Stimulated activated CD8-positive, alpha-beta memory T cell treated with anti-CD3 and anti-CD28 coated beads, Interleukin-4, amount 100 ng/mL, for 4 hours (primary cell): ENCODE results near the gene PTGES2.
A peak's percentile ranks its signal among the peaks of the same experiment; 100 is the strongest.

Experiments
- DNase-seq, 2 donors: peaks; one replicate each; pipeline ENCODE4 v3.0.0-alpha.2; 2020; ENCODE audit warnings: low read depth in 2 of 2, low spot score in 1 of 2

The PTGES2 gene

DNA sequence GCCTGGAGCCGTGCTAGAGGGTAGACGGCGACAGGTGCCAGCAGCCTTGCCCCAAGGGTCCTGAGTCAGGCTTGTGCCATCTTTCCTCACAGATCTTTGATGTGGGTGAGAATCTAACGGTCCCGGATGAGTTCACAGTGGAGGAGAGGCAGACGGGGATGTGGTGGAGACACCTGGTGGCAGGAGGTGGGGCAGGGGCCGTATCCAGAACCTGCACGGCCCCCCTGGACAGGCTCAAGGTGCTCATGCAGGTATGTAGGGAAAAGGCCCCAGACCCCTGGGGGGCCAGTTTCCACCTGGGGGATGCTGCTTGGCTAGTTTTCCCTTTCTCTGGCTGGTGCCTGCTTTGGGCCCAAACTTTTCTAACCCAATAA is 24.0 kb downstream of the PTGES2 start:
- no peak for DNase-seq

- DNase-seq: no peak
Observed at GRCh38 chr9:128102861-128103588, 24.5 kb downstream of the PTGES2 start.

- no peak for DNase-seq
Observed at GRCh38 chr9:128102196-128102595, 25.3 kb downstream of the PTGES2 start.

GRCh38 chr9:128101690-128102089 is 25.8 kb downstream of the PTGES2 start:
- DNase-seq: no peak

DNA sequence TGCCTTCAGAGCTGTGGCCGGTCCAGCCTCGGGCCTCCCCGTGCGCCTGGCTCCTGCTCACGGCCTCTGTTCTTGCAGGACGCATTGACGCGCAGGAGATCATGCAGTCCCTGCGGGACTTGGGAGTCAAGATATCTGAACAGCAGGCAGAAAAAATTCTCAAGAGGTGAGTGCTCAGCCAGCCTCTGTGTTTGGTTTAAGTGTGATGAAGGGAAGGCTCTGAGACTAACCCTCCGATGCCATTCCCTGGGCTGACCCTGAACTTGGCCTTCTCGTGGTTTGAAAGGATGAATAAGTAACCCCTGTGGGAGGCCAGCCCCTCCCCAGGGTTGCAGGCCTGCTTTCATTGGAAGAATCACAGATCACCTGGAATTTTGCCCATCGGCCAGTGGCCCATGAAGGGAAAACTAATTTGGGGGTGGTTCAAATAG is 26.3 kb downstream of the PTGES2 start:
- no peak for DNase-seq

- no peak for DNase-seq
Observed at GRCh38 chr9:128100581-128100980, 26.9 kb downstream of the PTGES2 start.

GRCh38 chr9:128099932-128100491 is 27.5 kb downstream of the PTGES2 start:
- no peak for DNase-seq

- DNase-seq: no peak
Observed at GRCh38 chr9:128099231-128099931, 28.1 kb downstream of the PTGES2 start.

- peak; percentile 40 to 56 for DNase-seq
Observed at GRCh38 chr9:128098297-128099230, 29.0 kb downstream of the PTGES2 start.

GRCh38 chr9:128097543-128098296 is 29.8 kb downstream of the PTGES2 start:
- DNase-seq: no peak

DNA sequence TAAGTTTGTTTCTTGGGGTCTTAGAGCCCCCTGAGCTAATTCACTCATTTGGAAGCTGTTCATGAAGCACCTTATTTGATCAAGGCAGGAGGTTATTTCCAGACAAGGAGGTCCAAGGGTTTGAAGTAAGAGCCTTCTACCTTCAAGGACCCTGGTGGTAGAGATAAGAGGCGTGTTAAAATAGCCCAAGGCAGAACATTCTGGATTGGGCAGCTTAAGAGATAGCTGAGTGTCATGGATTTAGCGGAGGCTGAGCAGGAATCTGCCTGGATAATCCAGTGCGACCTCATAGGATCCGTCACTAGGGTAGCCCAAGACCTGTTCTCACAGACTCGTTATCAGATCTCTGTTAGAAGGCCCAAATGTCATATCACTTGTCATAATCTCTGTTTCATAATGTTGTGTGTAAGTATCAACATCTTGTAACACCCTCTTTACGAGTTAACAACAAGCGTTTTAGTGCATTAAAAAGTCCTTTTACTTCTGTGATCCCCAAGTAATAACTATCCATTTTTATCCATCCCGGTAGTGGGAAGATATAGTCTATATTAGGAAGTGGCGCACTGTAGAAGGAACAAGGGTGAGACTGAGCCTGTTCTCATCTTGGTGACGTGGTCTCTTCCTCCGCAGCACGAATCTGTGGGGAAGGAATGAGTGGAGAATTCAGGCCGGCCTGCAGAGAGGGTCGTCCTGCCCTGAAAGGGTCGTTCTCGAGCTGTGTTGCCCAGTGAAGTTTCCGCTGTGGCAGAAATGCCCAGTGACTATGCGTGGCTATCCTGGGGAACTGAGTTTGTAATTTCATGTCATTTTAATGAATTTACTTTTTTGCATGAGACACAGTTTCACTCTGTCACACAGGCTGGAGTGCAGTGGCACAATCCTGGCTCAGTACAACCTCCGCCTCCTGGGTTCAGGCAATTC is 30.7 kb downstream of the PTGES2 start:
- DNase-seq: no peak

DNA sequence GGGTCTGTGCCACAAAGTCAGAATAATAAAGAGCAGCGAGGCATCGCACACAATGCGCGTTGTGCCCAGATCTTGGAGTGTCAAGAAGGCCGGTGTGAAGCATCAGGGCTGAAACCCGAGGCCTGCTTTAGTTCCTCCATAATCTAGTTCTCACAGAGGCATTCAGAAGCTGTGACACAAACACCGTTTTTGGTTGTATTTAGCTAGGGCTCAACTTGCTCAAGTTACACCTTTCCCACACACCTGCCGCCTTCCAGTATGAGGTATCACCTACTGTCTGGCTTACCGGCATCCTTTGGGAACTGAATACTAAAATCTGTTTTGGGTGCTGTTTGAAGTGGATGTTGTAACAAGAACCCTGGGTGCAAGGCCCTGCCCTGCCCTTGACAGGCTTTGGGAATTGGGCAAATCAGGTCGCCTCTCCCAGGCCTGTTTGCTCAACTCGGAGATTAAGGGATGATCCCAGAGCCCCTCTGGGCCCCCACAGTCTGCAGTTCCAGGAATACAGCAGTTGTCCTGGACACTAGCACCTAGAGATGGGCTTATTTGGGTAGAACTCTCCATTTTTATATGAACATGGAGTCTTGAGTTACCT is 32.5 kb downstream of the PTGES2 start:
- no peak for DNase-seq

DNA sequence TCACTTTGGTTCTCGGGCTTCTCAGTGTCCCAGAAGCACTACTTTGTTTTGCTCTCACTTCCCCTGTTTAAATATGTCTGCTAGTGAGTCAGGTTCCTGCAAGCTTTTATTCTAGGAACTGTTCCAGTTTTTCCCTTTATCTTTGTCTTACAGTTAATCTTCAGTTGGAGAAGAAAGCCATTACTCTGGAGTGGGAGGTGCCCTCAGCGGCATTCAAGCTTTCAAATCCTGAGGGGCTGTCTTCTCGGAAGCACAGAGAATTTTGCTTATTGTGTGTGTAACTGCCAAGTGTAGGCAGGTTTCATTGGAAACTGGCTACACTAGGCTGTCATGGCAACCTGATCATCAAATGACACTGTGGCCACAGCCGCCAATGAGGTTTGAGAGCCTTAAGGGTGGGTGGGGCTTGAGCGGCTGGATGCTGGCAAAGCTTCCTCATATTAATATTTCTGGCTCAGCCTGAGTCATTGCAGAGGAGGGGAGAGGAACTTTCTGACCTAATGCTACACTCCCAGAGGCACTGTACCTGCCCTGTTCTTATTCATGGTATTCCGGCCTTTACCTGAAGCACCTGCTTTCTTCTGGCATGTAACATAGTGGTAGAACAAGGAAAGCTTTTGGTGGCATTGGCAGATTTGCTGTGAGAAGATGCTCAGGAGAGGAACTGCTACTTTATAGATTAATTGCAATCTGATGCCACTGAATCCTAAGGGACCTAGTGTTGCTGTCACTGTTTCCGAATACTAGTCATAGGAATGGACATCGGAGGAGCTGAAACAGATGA is 33.2 kb downstream of the PTGES2 start:
- DNase-seq: peak; percentile 37 to 52

DNA sequence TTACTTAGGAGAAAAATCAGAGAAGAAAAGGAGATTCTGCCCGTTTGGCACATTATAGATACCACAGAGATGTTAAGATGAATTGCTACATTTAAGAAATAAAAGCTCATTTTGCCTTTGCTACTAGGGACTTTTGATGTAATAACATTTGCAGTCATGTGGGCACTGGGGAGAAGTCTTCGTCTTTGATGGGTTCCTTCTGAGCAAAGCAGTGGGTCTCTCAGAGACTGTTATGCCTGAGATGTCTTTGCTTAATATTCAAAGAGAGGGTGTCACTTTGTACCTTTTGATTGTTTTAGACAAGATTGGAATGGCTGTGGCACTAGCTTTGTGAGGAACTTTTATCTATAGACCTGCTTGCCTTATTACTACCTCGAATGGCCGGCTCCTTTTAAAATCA is 34.5 kb downstream of the PTGES2 start:
- DNase-seq: no peak

- no peak for DNase-seq
Observed at GRCh38 chr9:128092199-128092977, 35.1 kb downstream of the PTGES2 start.

GRCh38 chr9:128091571-128091970 is 36.0 kb downstream of the PTGES2 start:
- no peak for DNase-seq

GRCh38 chr9:128091144-128091543 is 36.4 kb downstream of the PTGES2 start:
- no peak for DNase-seq

- DNase-seq: no peak
Observed at GRCh38 chr9:128089299-128089698, 38.2 kb downstream of the PTGES2 start.
